HCT116 (cell line): ENCODE measurements around the gene SPRR4. TPM values are rescaled to one million over a fixed set of nuclear protein-coding genes. Genes with fewer than 3 reads are reported as not detected.
A peak's percentile ranks its signal among the peaks of the same experiment; 100 is the strongest.

Source experiments
- ATAC-seq: fragments of 200-7000 bp; cut with Tn5 transposase; 2 replicates; pipeline ENCODE4 v1.9.1; 2020; ENCODE audit warnings: mild to moderate bottlenecking, moderate library complexity
- BruUV-seq: library from RNA; stranded (reverse); fragments of 400-500 nt; replicated peaks from 2 replicates; lab custom pipeline; 2021; lab: Mats Ljungman, UMichigan
- CTCF ChIA-PET: fragments of 300-600 bp; sonication (Branson Sonifier 250); formaldehyde crosslinking; loops from one replicate; lab custom pipeline; 2021; ENCODE audit warnings: antibody characterized with exemption; lab: Charles Lee
- POLR2A ChIA-PET: fragments of 300-600, 350-600 bp; sonication (Branson Sonifier 250); formaldehyde crosslinking; loops from one replicate; lab custom pipeline; 2021; ENCODE audit warnings: antibody characterized with exemption; lab: Charles Lee
- RAD21 ChIA-PET, 2 experiments: fragments of 300-600 bp; sonication (Branson Sonifier 250); formaldehyde crosslinking; loops; one replicate each; lab custom pipeline; 2023; ENCODE audit warnings: low total read pairs in 2 of 2; ENCODE audit not compliant: uncharacterized antibody in 2 of 2, unreplicated experiment in 2 of 2, low non-redundant PET in 1 of 2; lab: Charles Lee
- DNase-seq: peaks from one replicate; pipeline ENCODE4 v3.0.0-alpha.2; 2010; ENCODE audit warnings: low read depth, low spot score
- H2AFZ ChIP-seq: fragments of 200-600 bp; shearing (Covaris generic), sonication (generic); 2 replicates; pipeline ENCODE4 v1.6.1; 2017; ENCODE audit warnings: low read depth, mixed run types, mixed read lengths, antibody characterized with exemption, low read length; ENCODE audit not compliant: poor library complexity, severe bottlenecking
- H3K27ac ChIP-seq: 2 replicates; pipeline ENCODE4 v1.5.1; 2012; ENCODE audit warnings: low read depth, low read length
- H3K27me3 ChIP-seq: fragments of 200-600 bp; sonication (generic); 2 replicates; pipeline ENCODE4 v1.6.1; 2016; ENCODE audit warnings: mixed run types, low read length, mixed read lengths; ENCODE audit not compliant: insufficient read depth
- H3K36me3 ChIP-seq, 2 experiments: fragments of 200-500 bp in 1 of 2; fragments of 200-600 bp in 1 of 2; sonication (Bioruptor generic) in 1 of 2; sonication (generic) in 1 of 2; 2 replicates each; pipeline versions ENCODE4 v1.5.1 to v1.6.1; 2014 to 2016; ENCODE audit warnings: low read length in 2 of 2, inconsistent platforms in 1 of 2, mixed read lengths in 1 of 2, mixed run types in 1 of 2; ENCODE audit not compliant: insufficient read depth in 2 of 2, control insufficient read depth in 1 of 2
- H3K4me1 ChIP-seq, 2 experiments: fragments of 200-600 bp in 1 of 2; sonication (generic) in 1 of 2; 2 replicates each; pipeline versions ENCODE4 v1.5.1 to v1.6.1; 2012 to 2017; ENCODE audit warnings: low read length in 2 of 2, inconsistent platforms in 1 of 2, mild to moderate bottlenecking in 1 of 2, mixed read lengths in 1 of 2, mixed run types in 1 of 2, moderate library complexity in 1 of 2; ENCODE audit not compliant: insufficient read depth in 2 of 2, control insufficient read depth in 1 of 2
- H3K4me2 ChIP-seq: fragments of 200-600 bp; sonication (generic); 2 replicates; pipeline ENCODE4 v1.6.1; 2017; ENCODE audit warnings: mixed run types, low read length, mixed read lengths
- H3K4me3 ChIP-seq, 2 experiments: fragments of 200-600 bp in 1 of 2; sonication (generic) in 1 of 2; replicated peaks in 1 of 2; 2 replicates each; pipeline ENCODE4 v1.5.1; 2011 to 2016; ENCODE audit warnings: low read length in 2 of 2, control low read depth in 1 of 2, low read depth in 1 of 2, mild to moderate bottlenecking in 1 of 2, mixed read lengths in 1 of 2, mixed run types in 1 of 2
- H3K79me2 ChIP-seq: fragments of 200-600 bp; sonication (generic); 2 replicates; pipeline ENCODE4 v1.6.1; 2017; ENCODE audit warnings: mild to moderate bottlenecking, mixed run types, low read length, moderate library complexity, mixed read lengths; ENCODE audit not compliant: insufficient read depth
- H3K9ac ChIP-seq: fragments of 200-600 bp; sonication (generic); 2 replicates; pipeline ENCODE4 v1.6.1; 2016; ENCODE audit warnings: low read length, mixed read lengths
- H3K9me2 ChIP-seq: fragments of 200-600 bp; sonication (generic), shearing (Covaris generic); 2 replicates; pipeline ENCODE4 v1.6.1; 2017; ENCODE audit warnings: mixed run types, mild to moderate bottlenecking, moderate library complexity; ENCODE audit not compliant: insufficient read depth
- H3K9me3 ChIP-seq, 2 experiments: fragments of 200-500 bp in 1 of 2; fragments of 200-600 bp in 1 of 2; sonication (Bioruptor generic) in 1 of 2; sonication (generic) in 1 of 2; 2 replicates each; pipeline ENCODE4 v1.6.1; 2014 to 2017; ENCODE audit warnings: low read length in 2 of 2, mixed read lengths in 2 of 2, inconsistent platforms in 1 of 2, low read depth in 1 of 2, mild to moderate bottlenecking in 1 of 2, mixed run types in 1 of 2, moderate library complexity in 1 of 2; ENCODE audit not compliant: control insufficient read depth in 1 of 2, insufficient read depth in 1 of 2
- H4K20me1 ChIP-seq: fragments of 200-600 bp; sonication (generic), shearing (Covaris generic); 2 replicates; pipeline ENCODE4 v1.6.1; 2017; ENCODE audit warnings: mixed run types, mild to moderate bottlenecking, moderate library complexity; ENCODE audit not compliant: insufficient read depth
- EGR1 ChIP-seq: IDR thresholded peaks from 2 replicates; pipeline ENCODE4 v1.6.1; 2012; ENCODE audit warnings: low read depth
- FOSL1 ChIP-seq: IDR thresholded peaks from 2 replicates; pipeline ENCODE4 v1.6.1; 2012; ENCODE audit warnings: low read depth
- JUND ChIP-seq: IDR thresholded peaks from 2 replicates; pipeline ENCODE4 v1.6.1; 2012
- SP1 ChIP-seq: IDR thresholded peaks from 2 replicates; pipeline ENCODE4 v1.6.1; 2012; ENCODE audit warnings: low read depth
- ZNF274 ChIP-seq: fragments of 200-500 bp; sonication (Bioruptor generic); IDR thresholded peaks from 2 replicates; pipeline ENCODE4 v1.6.1; 2014; ENCODE audit warnings: mild to moderate bottlenecking, low read depth, low read length, inconsistent platforms
- intact Hi-C: fragments of 100-400 bp; cut with micrococcal nuclease; formaldehyde crosslinking; loops from 2 replicates; pipeline ENCODE4 v1.10.0; 2022
- total RNA-seq: library from RNA; stranded (reverse); gene quantifications from one replicate; pipeline ENCODE4 v1.2.1, GENCODE V29; 2021; ENCODE audit not compliant: unreplicated experiment
- TF ChIP-seq, protein P1 (sequence below): IDR thresholded peaks from 2 replicates; pipeline ENCODE4 v1.6.1; 2012; ENCODE audit warnings: low read depth

The SPRR4 gene
- total RNA-seq, 1 experiment from 2014 or later: not detected

DNA sequence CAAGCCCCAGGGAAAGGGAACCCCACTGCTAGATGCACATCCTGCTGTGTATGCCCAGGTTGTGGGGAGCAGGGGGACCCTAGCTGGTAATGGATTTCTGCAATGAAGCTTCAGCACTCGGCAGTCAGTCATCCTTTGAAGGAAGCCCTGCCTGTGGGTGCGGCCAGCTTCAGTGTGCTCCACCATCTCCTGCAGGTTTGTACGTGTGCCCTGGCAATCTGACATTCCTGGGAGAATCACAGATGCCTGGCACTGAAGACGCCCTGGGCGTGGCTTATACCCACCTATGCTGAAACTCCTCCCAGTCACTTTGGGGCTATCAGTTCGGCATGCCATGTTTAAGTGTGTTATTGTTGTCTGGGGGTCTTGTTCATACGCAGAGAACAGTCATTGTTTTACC lies 16.7 kb upstream of the SPRR4 start:
- RAD21 ChIA-PET: no interaction called here
- intact Hi-C loops: no loop called here
- BruUV-seq: no TSS peak
- Histone ChIP-seq H2AFZ (no peak overlapping the region), H3K4me1 (peaks cover 0 to 10% of the 10 kb centered on the region in 2 experiments; a peak in 2 of 4 replicates), H4K20me1 (no peaks in the 10 kb centered on the region), H3K27me3 (peaks cover 21% of the 10 kb centered on the region; the same call in 1 of the 2 replicates), H3K4me2 (peak overlapping the region; percentile 25; the same call in 1 of the 2 replicates), H3K9me3 (no peaks in the 10 kb centered on the region), H3K27ac (no peak overlapping the region), H3K9ac (no peak overlapping the region), H3K79me2 (no peaks in the 10 kb centered on the region), H3K9me2 (no peaks in the 10 kb centered on the region), H3K36me3 (no peaks in the 10 kb centered on the region), H3K4me3 (no peak overlapping the region)
- CTCF ChIA-PET: no interaction called here
- ATAC-seq (peak; percentile 44; the same call in 1 of the 2 replicates), DNase-seq (no peak)
- POLR2A ChIA-PET: no interaction called here
- no peak for TF ChIP-seq ZNF274
- TF ChIP-seq, protein P1, sequence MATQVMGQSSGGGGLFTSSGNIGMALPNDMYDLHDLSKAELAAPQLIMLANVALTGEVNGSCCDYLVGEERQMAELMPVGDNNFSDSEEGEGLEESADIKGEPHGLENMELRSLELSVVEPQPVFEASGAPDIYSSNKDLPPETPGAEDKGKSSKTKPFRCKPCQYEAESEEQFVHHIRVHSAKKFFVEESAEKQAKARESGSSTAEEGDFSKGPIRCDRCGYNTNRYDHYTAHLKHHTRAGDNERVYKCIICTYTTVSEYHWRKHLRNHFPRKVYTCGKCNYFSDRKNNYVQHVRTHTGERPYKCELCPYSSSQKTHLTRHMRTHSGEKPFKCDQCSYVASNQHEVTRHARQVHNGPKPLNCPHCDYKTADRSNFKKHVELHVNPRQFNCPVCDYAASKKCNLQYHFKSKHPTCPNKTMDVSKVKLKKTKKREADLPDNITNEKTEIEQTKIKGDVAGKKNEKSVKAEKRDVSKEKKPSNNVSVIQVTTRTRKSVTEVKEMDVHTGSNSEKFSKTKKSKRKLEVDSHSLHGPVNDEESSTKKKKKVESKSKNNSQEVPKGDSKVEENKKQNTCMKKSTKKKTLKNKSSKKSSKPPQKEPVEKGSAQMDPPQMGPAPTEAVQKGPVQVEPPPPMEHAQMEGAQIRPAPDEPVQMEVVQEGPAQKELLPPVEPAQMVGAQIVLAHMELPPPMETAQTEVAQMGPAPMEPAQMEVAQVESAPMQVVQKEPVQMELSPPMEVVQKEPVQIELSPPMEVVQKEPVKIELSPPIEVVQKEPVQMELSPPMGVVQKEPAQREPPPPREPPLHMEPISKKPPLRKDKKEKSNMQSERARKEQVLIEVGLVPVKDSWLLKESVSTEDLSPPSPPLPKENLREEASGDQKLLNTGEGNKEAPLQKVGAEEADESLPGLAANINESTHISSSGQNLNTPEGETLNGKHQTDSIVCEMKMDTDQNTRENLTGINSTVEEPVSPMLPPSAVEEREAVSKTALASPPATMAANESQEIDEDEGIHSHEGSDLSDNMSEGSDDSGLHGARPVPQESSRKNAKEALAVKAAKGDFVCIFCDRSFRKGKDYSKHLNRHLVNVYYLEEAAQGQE: no peak
- no peak for TF ChIP-seq EGR1

DNA sequence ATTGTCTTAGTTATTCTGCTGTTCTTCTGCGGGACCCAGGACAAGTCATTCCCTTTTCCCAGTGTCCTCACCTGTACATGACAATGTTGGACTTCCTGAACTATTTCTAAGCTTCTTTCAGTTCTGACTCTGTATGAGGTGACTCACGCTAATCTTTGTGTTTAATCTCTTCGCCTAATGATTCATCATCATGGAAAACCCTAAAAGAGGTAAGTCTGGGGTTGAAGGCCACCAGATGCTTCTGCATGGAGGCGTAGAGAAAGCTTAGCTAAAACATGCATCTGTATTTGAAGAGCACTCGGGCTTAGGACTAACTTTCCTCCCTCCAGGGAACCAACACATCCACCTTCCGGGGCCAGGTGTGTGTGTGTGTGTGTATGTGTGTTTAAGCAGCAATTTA lies 16.0 kb upstream of the SPRR4 start:
- RAD21 ChIA-PET: no interaction called here
- Histone ChIP-seq H4K20me1 (no peaks in the 10 kb centered on the region), H3K27ac (no peak overlapping the region), H3K9ac (no peak overlapping the region), H3K9me2 (no peaks in the 10 kb centered on the region), H3K9me3 (no peaks in the 10 kb centered on the region), H3K4me1 (peaks cover 0 to 10% of the 10 kb centered on the region in 2 experiments; a peak in 2 of 4 replicates), H3K79me2 (no peaks in the 10 kb centered on the region), H2AFZ (no peak overlapping the region), H3K4me3 (no peak overlapping the region), H3K4me2 (peak overlapping the region; percentile 25), H3K27me3 (peaks cover 25% of the 10 kb centered on the region), H3K36me3 (no peaks in the 10 kb centered on the region)
- ATAC-seq (peak; percentile 52), DNase-seq (no peak)
- no TSS peak for BruUV-seq
- intact Hi-C loops: no loop called here
- POLR2A ChIA-PET: no interaction called here
- TF ChIP-seq JUND: 0 out of 2 replicates have a peak, but pooled peaks have one; percentile 19
- TF ChIP-seq FOSL1: peak; percentile 39; the same call in 1 of the 2 replicates
- TF ChIP-seq EGR1: no peak
- TF ChIP-seq SP1: no peak
- CTCF ChIA-PET: interaction anchor here (0.8 to 1.0 kb wide), 2 partner anchors 84 to 238 kb away, joined by 3 read pairs; no protein-coding TSS in a partner anchor
